HG02870 (cell line): Measurements from ENCODE around the gene FAM227A.

ENCODE experiments used
- ATAC-seq: cut with Tn5 transposase; IDR thresholded peaks from one replicate; pipeline ENCODE4 v1.9.1; 2021; ENCODE audit warnings: mild to moderate bottlenecking, moderate library complexity; ENCODE audit not compliant: unreplicated experiment

The FAM227A gene

DNA sequence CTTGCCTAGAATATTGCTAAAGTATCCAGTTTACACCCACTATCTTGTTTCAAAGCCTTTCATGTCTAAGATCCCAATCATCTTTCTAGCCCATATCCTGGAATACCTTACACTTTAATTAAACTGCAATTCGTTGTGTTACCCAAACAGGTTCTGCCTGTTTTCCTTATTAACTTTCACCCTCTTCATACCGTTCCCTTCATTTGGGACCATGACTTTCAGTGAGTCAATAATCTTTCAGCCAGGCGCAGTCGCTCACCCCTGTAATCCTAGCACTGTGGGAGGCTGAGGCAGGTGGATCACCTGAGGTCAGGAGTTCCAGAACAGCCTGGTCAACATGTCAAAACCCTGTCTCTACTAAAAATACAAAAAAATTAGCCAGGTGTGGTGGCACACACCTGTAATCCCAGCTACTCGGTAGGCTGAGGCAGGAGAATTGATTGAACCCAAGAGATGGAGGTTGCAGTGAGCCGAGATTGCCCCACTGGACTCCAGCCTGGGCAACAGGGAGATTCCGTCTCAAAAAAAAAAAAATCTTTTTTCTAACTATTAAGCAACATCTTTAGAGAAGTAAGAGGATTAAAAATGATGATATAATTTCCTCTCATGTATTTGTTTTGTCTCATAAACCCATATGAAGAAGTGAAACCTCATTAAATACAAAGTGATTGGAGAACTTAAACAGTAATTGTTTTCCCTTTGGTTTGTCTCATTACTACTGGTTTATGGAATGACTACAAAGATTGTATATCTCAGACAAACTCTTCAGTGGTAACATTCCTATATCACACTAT lies 106.9 kb downstream of the FAM227A start:
- ATAC-seq = no peak

DNA sequence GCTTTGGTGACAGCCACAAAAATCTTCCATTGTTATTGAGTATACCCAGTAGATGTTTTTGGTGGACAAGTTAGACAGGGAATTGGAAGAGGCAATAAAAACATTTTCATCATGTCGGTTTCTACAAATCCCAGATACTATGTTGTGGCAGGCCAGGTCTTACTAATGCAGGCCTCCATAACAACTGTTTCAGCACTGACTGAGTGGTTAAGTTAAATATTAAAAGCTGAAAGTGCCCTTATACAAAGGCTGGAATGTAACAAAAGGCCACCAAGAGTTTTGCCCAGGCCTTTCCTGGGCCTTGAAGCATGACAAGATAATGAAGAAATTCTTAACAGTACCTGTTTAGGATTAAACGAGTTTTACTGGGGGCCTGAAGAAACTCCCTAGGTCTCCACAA lies 115.5 kb downstream of the FAM227A start:
- ATAC-seq = no peak

GRCh38 chr22:38531251-38531938 lies 124.8 kb downstream of the FAM227A start:
- ATAC-seq = no peak
